ENCODE results near the gene SHISAL1.

The SHISAL1 gene

DNA sequence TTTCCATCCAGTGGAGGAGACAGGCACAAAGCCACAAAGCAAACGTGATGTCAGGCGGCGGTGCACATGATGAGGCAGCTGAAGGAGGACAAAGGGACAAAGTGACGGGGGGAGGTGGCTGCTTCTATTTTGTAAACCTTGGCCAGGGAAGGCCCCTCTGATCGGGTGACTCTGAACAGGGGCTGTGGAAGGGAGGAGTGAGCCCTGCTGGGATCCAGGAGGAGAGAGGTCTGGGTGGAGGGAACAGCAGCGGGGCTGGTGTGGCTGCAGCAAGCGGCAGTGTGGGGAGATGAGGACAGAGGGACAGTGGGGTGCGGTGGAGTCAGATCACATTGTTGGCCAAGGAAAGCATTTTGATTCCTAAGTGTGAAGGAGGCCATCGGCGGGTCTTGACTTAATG is 36.7 kb downstream of the SHISAL1 start:
- Mint-ChIP-seq H3K36me3 (ENCODE audit: low read depth) (no peaks in the 10 kb centered on the region), H3K4me3 (no peak overlapping the region), H3K27me3 (ENCODE audit: low read depth) (no peaks in the 10 kb centered on the region), H3K9me3 (no peaks in the 10 kb centered on the region), H3K27ac (no peak overlapping the region), H3K4me1 (ENCODE audit: low read depth) (no peaks in the 10 kb centered on the region)

DNA sequence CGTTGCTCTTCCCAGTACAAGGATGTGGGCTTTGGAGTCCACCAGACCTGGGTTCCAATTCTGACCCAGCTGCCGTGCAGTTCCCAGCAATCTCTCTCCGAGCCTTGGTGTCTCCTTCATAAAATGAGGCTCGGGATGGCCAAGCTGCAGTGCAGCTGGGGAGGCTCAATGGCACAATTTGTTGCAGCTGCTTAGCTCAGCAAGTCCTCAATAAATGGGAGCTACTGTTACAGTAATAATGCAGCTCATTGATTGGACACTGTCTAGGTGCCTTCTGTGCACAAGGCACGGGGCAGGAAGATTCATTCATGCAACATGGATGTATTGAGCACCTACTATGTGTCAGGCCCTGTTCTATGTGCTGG is 37.1 kb downstream of the SHISAL1 start:
- H3K4me3 Mint-ChIP-seq, result no peak overlapping the region
- H3K36me3 Mint-ChIP-seq (ENCODE audit: low read depth), result no peaks in the 10 kb centered on the region
- no peaks in the 10 kb centered on the region for H3K4me1 Mint-ChIP-seq (ENCODE audit: low read depth)
- no peaks in the 10 kb centered on the region for H3K27me3 Mint-ChIP-seq (ENCODE audit: low read depth)
- no peak overlapping the region for H3K27ac Mint-ChIP-seq
- H3K9me3 Mint-ChIP-seq, result no peaks in the 10 kb centered on the region

DNA sequence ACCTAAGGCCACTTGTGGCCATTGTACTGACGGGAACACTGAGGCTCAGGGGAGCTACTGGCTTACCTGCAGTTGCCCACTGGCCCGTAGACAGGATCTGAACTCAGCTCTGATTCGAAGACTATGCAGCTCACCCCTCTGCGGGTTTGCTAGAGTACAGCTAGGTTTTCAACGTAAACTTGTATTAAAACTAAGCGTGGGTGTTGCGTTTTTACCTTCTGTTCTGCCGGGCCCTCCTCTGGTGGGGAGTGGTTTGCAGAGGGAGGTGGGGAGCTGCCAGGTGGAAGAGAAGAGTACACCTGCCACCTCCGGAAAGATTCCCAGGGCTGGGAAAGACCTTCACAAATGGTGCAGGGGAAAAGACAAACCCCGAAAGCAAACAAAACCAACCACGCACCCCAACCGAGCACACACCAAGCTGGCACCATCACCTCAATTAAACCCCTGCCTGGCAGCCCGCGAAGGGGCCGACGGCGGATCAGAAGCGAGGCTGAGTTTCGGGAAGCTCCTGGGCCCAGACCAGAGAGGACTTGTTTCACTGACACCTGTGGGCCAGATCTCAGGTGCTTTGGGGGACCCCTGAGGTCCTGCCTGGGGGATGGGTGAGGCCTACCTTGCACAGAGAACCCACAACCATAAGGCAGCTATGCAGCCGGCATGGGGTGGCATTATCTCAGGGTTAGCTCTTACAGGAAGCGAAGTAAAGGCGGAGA is 37.7 kb downstream of the SHISAL1 start:
- no peaks in the 10 kb centered on the region for H3K4me1 Mint-ChIP-seq (ENCODE audit: low read depth)
- H3K9me3 Mint-ChIP-seq, result no peaks in the 10 kb centered on the region
- no peaks in the 10 kb centered on the region for H3K27me3 Mint-ChIP-seq (ENCODE audit: low read depth)
- H3K36me3 Mint-ChIP-seq (ENCODE audit: low read depth), result no peaks in the 10 kb centered on the region
- H3K27ac Mint-ChIP-seq, result no peak overlapping the region
- H3K4me3 Mint-ChIP-seq, result no peak overlapping the region

DNA sequence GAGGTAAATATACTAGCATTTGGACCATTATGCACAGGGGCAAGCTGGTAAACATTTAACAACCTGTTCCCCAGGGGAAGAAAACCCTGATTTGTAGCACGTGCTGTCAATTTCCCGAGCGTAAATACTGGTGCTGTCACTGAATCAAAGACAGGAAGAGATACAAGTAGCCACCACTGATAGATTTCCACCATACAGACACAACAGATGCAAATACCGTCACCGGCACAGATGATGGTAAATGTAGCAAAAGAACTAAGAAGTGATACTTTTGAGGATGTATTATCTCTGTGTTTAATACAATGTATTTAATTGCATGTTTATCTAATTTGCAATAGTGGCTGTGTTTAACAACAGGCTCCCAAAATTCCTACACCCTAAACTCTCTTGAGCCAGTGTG is 39.6 kb downstream of the SHISAL1 start:
- no peaks in the 10 kb centered on the region for H3K27me3 Mint-ChIP-seq (ENCODE audit: low read depth)
- H3K9me3 Mint-ChIP-seq, result no peaks in the 10 kb centered on the region
- H3K36me3 Mint-ChIP-seq (ENCODE audit: low read depth), result no peaks in the 10 kb centered on the region
- no peaks in the 10 kb centered on the region for H3K4me1 Mint-ChIP-seq (ENCODE audit: low read depth)
- H3K27ac Mint-ChIP-seq, result no peak overlapping the region
- no peak overlapping the region for H3K4me3 Mint-ChIP-seq

DNA sequence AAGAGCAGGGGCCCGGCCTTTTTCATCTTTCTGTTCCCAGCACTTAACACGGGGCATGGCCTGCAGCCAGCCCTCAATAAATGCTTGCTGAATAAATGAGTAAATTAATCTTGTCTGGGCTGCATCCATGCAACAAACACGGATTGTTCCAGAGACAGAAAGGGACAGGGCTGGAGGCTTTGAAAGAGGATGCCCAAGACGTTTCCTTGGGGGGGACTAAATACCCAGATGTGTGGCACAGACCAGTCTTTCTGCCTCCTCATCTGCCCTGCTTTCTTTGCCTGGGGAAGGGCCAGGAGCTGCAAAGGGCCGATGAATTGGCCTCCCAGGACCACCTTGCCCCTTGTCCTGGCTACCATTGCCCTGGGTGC is 40.4 kb downstream of the SHISAL1 start:
- no peaks in the 10 kb centered on the region for H3K27me3 Mint-ChIP-seq (ENCODE audit: low read depth)
- no peaks in the 10 kb centered on the region for H3K4me1 Mint-ChIP-seq (ENCODE audit: low read depth)
- no peak overlapping the region for H3K27ac Mint-ChIP-seq
- H3K9me3 Mint-ChIP-seq, result no peaks in the 10 kb centered on the region
- H3K4me3 Mint-ChIP-seq, result no peak overlapping the region
- no peaks in the 10 kb centered on the region for H3K36me3 Mint-ChIP-seq (ENCODE audit: low read depth)

DNA sequence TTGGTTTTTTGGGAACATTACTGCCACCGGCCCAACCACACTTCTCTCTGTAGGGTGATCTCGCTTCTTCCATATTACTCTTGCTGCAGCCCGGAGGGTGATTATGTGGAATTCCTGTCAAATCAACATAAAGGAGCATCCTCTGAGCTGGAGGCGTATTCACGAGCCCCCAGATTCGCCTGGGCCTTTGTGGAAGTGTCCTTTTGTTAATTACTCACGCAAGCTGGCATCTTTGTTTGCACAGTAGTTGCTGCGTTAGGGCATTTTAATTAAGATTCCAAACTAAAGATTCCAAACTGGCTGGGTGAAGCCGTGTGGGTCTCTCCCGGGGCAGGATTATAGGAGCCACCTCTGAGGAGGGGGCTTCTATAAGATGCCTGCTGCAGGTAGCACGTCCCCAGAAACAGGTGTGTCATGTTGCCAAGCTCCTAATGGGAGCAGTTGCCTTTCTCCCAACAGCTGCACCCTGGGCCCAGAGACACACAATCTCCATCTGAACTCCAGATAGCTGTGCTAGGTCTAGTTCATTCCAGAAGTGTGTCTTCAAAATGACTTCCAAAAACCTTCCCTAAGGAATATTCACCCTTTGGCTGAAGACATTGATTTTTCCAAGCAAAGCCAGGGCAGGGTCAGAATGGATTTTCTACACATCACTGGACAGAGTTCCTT is 40.9 kb downstream of the SHISAL1 start:
- H3K27ac Mint-ChIP-seq, result no peak overlapping the region
- H3K4me3 Mint-ChIP-seq, result no peak overlapping the region
- no peaks in the 10 kb centered on the region for H3K4me1 Mint-ChIP-seq (ENCODE audit: low read depth)
- no peaks in the 10 kb centered on the region for H3K9me3 Mint-ChIP-seq
- H3K27me3 Mint-ChIP-seq (ENCODE audit: low read depth), result no peaks in the 10 kb centered on the region
- H3K36me3 Mint-ChIP-seq (ENCODE audit: low read depth), result no peaks in the 10 kb centered on the region

DNA sequence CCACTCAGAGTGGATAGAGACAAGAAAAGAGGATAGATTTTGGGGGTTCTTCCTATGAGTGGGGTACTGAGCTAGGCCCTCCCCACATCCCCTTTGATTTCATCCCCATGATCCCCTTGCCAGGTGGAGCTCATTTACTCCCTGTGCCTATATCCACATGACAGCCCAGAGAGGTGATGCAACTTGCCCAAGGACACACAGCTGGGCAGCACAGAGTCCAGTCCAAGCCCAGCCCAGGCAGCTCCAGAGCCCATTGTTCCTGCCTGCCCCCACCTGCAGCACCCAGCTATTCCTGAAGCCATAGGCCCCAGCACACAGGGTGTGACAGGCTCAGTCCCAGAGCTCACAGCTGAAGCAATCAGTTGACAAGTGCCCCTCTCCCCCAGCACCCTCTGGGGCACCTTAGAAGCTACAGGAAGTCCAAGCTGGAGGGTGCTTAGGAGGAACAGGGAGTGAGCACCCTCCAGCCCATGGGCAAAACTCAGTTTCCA is 41.7 kb downstream of the SHISAL1 start:
- Mint-ChIP-seq H3K27ac (no peak overlapping the region), H3K27me3 (ENCODE audit: low read depth) (no peaks in the 10 kb centered on the region), H3K4me1 (ENCODE audit: low read depth) (no peaks in the 10 kb centered on the region), H3K36me3 (ENCODE audit: low read depth) (no peaks in the 10 kb centered on the region), H3K9me3 (no peaks in the 10 kb centered on the region), H3K4me3 (no peak overlapping the region)

DNA sequence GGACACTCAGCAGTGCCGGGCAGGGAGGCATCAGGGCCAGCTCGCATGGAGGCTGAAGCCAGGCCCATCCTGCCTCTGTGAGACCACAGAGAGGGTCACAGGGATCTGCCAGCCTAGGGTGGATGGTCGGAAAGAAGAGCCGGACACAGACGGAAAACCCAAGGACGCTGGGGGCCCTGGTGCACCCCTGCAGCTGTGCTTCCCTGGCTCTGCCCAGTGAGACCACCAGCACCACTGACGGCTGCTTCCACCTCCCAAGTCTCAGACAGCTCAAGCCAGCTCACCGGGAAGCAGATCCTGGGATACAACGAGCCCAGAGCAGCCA is 42.2 kb downstream of the SHISAL1 start:
- no peaks in the 10 kb centered on the region for H3K4me1 Mint-ChIP-seq (ENCODE audit: low read depth)
- H3K27ac Mint-ChIP-seq, result no peak overlapping the region
- H3K27me3 Mint-ChIP-seq (ENCODE audit: low read depth), result no peaks in the 10 kb centered on the region
- no peaks in the 10 kb centered on the region for H3K36me3 Mint-ChIP-seq (ENCODE audit: low read depth)
- H3K4me3 Mint-ChIP-seq, result no peak overlapping the region
- no peaks in the 10 kb centered on the region for H3K9me3 Mint-ChIP-seq

DNA sequence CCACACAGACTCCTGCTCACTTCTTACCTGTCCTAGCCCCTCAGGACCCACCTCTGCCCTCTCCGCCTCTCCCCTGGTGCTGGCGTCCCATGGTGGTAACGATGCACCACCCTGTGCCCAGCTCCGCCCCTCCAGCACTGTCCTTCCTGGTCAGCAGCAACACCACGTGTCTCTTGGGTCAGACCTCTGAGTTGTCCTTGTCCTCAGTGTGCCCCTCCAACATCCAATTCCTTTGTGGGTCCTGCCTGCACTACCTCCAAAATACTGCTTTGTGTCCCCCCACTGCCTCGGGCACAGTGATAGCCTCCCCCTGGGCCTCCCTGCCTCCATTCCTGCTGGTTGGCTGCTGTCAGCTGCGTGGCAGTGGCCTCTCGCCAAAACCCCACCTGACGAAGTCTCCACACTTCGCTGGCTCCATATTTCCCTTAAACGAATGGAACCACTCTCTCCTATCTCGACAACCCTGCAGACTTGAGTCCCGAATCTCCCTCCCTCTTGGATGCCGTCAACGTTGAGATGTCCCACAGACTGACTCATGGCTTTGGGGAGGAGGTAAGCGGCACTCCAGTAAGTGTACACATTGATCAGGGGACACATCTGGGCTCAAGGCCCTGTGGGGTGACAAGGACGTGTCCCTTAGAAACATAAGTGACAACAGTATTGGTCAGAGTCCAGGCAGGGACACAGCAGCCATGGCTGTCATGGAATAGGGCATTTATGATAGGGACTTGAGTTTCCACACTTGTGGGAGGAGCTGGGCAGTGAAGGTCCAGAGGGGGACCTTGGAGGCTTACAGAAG is 42.8 kb downstream of the SHISAL1 start:
- Mint-ChIP-seq H3K4me1 (ENCODE audit: low read depth) (no peaks in the 10 kb centered on the region), H3K9me3 (no peaks in the 10 kb centered on the region), H3K36me3 (ENCODE audit: low read depth) (no peaks in the 10 kb centered on the region), H3K4me3 (no peak overlapping the region), H3K27ac (no peak overlapping the region), H3K27me3 (ENCODE audit: low read depth) (no peaks in the 10 kb centered on the region)

DNA sequence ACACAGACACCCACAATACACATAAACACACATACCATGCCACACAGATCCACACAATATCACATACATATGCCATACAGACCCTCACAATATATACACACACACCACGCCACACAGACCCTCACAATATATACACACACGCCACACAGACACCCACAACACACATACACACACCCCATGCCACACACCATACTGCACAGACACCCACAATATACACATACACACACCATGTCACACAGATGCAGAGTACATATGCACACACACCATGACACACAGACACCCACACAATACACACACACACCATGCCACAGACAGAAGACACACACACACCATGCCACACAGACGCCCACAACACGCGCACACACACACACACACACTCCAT is 43.6 kb downstream of the SHISAL1 start:
- Mint-ChIP-seq H3K27me3 (ENCODE audit: low read depth) (no peaks in the 10 kb centered on the region), H3K4me1 (ENCODE audit: low read depth) (no peaks in the 10 kb centered on the region), H3K36me3 (ENCODE audit: low read depth) (no peaks in the 10 kb centered on the region), H3K9me3 (no peaks in the 10 kb centered on the region), H3K4me3 (no peak overlapping the region), H3K27ac (no peak overlapping the region)

DNA sequence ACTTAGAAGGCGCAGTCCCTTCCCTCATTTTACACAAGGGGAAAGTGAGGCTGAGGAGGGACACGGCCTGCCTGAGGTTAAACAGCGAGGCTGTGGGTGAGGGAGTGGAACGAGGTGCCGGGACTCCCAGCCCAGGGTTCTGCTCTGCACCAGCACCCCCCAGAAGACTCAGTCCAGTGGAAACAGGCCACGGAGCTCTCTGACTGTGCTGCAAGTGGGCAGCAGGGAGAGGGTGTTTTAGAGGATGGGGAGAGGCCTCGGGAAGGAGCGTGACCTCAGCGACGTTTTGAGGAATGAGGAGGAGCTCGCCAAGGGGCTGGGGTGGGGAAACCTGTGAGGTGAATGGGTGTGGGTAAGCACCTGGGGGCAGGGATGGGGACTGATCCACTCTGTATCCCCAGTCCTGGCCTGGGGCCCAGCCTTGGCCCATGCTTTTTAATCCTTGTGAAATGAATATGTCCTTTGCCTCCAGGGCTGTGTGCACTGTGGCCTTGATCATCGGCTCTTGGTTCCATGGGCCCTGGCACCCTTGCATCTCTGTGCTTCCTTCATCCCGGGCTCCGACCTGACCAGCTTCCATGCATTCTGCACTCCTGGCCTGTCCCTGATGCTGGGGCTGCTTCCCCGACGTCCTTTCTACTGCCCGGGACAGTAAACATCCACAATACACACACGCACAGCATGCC is 44.2 kb downstream of the SHISAL1 start:
- no peaks in the 10 kb centered on the region for H3K4me1 Mint-ChIP-seq (ENCODE audit: low read depth)
- H3K9me3 Mint-ChIP-seq, result no peaks in the 10 kb centered on the region
- H3K27ac Mint-ChIP-seq, result no peak overlapping the region
- H3K36me3 Mint-ChIP-seq (ENCODE audit: low read depth), result no peaks in the 10 kb centered on the region
- no peak overlapping the region for H3K4me3 Mint-ChIP-seq
- H3K27me3 Mint-ChIP-seq (ENCODE audit: low read depth), result no peaks in the 10 kb centered on the region

DNA sequence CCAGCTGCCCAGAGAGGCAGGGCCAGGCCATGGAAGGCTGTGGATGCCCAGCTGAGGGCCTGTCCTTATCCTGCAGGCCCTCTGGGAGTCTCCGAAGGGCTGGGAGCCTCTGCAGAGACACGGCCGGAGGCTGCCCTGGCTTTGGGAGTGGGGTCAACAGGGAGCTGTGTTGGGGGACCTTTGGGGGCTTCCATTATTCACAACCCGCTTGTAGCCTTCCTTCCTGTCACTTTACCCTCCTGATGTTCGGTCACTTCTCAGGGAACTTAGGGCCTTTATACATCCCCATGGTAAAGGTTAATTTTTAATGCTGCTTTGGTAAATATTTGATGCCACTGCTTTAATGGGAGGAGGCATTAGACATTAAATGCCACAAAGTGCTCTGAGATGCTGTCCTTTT is 44.9 kb downstream of the SHISAL1 start:
- no peaks in the 10 kb centered on the region for H3K9me3 Mint-ChIP-seq
- no peaks in the 10 kb centered on the region for H3K4me1 Mint-ChIP-seq (ENCODE audit: low read depth)
- no peaks in the 10 kb centered on the region for H3K27me3 Mint-ChIP-seq (ENCODE audit: low read depth)
- H3K36me3 Mint-ChIP-seq (ENCODE audit: low read depth), result no peaks in the 10 kb centered on the region
- H3K27ac Mint-ChIP-seq, result no peak overlapping the region
- no peak overlapping the region for H3K4me3 Mint-ChIP-seq

DNA sequence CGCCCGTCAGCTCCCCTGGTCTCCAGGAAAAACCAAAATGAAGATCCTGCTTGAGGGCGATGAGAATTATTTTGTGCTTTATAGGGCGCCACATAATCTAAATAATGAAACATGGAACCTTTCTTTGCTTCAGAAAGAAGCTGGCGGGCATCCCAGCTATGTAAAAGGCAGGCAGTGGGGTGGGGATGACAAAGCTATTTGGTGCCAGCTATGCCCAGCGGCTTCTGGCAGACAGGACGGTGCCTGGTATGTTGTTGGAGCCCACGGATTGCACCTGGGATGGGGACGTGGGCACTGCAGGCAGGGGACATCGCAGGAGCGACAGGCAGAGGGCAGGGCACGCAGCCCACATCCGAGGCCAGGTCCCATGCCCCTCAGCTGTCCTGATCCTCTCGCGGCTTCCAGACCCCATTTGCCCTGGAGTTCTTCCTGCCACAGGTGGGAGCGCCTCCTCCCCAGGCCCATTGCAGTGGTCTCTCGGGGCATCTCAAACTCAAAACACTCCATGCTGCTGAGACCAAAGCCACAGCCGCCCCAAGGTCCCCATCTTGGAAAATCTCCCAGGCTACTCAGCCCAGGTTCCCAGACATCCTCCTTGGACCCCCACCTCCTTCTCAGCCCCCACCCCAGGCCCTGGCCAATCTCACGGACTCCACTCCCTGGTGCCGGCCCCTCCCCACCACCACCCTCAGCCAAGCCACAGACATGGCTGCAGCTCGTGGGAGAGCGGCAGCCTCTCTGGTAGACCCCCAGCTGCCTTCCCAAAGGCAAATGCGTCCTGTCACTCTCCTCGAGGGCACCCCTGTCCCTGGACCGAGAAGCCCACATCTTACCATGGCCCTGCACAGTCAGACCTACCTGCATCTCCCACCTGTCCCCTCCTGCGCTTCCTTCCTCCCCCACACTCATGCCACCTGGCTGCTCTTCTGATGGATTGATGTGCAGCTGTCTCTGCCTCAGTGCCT is 45.7 kb downstream of the SHISAL1 start:
- Mint-ChIP-seq H3K4me1 (ENCODE audit: low read depth) (no peaks in the 10 kb centered on the region), H3K27ac (no peak overlapping the region), H3K36me3 (ENCODE audit: low read depth) (no peaks in the 10 kb centered on the region), H3K9me3 (no peaks in the 10 kb centered on the region), H3K27me3 (ENCODE audit: low read depth) (no peaks in the 10 kb centered on the region), H3K4me3 (no peak overlapping the region)

DNA sequence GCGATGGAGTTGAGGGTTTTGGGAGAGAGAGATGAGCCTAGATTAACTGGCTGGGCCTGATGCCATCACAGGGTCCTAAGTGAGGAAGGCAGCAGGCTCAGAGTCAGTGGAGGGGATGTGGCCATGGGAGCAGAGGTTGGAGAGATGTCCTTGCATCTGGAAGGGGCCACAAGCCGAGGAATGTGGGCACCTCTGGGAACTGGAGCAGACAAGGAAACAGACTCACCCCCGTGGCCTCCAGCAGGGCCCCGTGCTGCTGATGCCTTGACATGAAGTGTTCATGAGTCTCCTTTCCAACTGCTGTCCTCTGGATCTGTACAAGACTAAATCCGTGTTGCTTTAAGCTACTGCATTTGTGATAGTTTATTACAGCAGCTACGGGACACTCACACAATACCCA is 49.2 kb downstream of the SHISAL1 start:
- Mint-ChIP-seq H3K4me1 (ENCODE audit: low read depth) (peaks cover 3% of the 10 kb centered on the region), H3K27ac (no peak overlapping the region), H3K4me3 (no peak overlapping the region), H3K27me3 (ENCODE audit: low read depth) (peaks cover under 1% of the 10 kb centered on the region), H3K36me3 (ENCODE audit: low read depth) (no peaks in the 10 kb centered on the region), H3K9me3 (no peaks in the 10 kb centered on the region)
